ENCODE data around the gene ZNF224.

- TF ChIP-seq CTCF (IDR thresholded peaks at IDR 0.05) (no peak), EP300 (IDR thresholded peaks at IDR 0.05) (no peak)
Measured at GRCh38 chr19:44055870-44056269, 38.3 kb upstream of the ZNF224 start.
